ENCODE results near the gene CERS2.

The CERS2 gene

DNA sequence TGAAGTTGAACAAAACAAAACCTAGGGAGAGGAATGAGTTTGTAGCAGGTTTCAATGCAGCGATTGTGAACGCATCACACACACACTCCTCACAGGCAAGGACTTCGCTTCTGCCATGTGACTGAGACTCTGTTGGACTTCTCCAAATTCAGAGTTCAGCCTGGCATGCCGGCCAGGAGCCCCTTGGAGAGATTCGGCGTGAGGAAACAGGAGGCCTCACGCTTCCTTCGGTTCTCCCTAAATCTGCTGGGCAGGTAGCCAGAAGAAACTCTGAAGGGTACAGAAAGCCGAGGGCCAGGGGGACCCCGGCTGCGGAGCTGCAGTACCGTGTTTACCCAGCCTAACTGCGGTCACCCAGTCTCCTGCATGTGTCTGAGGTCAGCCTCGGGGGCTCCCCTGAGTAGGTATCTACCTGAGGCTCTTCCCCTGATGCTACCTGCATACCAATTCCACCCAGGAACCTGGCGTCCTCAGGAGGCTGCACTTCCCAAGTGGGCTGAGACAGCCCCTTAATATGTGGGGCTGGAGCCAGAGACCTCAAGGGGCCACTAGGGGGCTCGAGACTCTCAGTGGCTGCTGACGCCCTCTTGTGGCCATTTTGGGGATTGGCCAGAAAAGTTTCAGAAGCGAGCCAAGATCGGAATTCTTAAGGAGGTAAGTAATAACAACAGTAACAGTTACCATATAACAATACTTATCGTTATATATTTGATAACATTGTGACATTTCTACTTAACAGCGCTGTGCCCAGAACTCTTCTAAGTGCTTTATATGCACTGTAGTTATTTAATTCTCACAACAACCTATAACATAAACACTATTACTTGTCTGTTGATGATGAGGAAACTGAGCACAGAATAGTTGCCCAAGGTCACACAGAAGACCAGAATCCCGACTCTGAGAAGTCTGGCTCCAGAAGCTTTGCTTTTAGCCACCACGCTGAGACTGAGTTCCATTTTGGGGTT, 4.7 kb upstream of the CERS2 start (continued):
- TF ChIP-seq ATF2 (tag by site-specific recombination; IDR thresholded peaks at IDR 0.05; ENCODE audit: low read depth) (no peak), ZNF561 (tag by site-specific recombination; IDR thresholded peaks at IDR 0.05; ENCODE audit: borderline replicate concordance) (peak; percentile 37; the same call in 1 of the 2 replicates), ZIC2 (tag by site-specific recombination; IDR thresholded peaks at IDR 0.05) (no peak), ZEB2 (tag by site-specific recombination; IDR thresholded peaks at IDR 0.05) (peak; percentile 45; the same call in 1 of the 2 replicates), ZNF580 (tag by site-specific recombination; IDR thresholded peaks at IDR 0.05) (no peak), FEZF1 (tag by site-specific recombination; IDR thresholded peaks at IDR 0.05) (no peak), ZFHX2 (tag by site-specific recombination; conservative IDR thresholded peaks at IDR 0.05) (no peak), ZBTB8A (tag by site-specific recombination; IDR thresholded peaks at IDR 0.05) (peak; percentile 77), ZNF114 (tag by site-specific recombination; IDR thresholded peaks at IDR 0.05) (no peak), ZNF266 (tag by site-specific recombination; IDR thresholded peaks at IDR 0.05; ENCODE audit: low read depth) (no peak), SP7 (tag by site-specific recombination; IDR thresholded peaks at IDR 0.05) (peak; percentile 53; the same call in 1 of the 2 replicates), ZNF514 (tag by site-specific recombination; IDR thresholded peaks at IDR 0.05) (no peak), SALL2 (tag by site-specific recombination; IDR thresholded peaks at IDR 0.05; ENCODE audit: borderline replicate concordance) (no peak), ZNF664 (tag by site-specific recombination; IDR thresholded peaks at IDR 0.05) (0 out of 2 replicates have a peak, but pooled peaks have one; percentile 14), SP3 (tag by site-specific recombination; IDR thresholded peaks at IDR 0.05) (0 out of 2 replicates have a peak, but pooled peaks have one; percentile 15), ZBTB17 (tag by site-specific recombination; IDR thresholded peaks at IDR 0.05) (peak; percentile 52; the same call in 1 of the 2 replicates), ZSCAN30 (tag by site-specific recombination; IDR thresholded peaks at IDR 0.05) (peak; percentile 46; the same call in 1 of the 2 replicates), ZNF132 (tag by site-specific recombination; IDR thresholded peaks at IDR 0.05; ENCODE audit: borderline replicate concordance) (no peak), ZNF658 (tag by site-specific recombination; IDR thresholded peaks at IDR 0.05) (no peak), KLF1 (tag by site-specific recombination; IDR thresholded peaks at IDR 0.05) (no peak), OSR2 (tag by site-specific recombination; IDR thresholded peaks at IDR 0.05) (no peak), ZXDB (tag by site-specific recombination; IDR thresholded peaks at IDR 0.05) (peak; percentile 60), HOXA7 (CRISPR knock-in tag; IDR thresholded peaks at IDR 0.05; ENCODE audit: borderline replicate concordance) (no peak)
- TF ChIP-seq, protein P1, sequence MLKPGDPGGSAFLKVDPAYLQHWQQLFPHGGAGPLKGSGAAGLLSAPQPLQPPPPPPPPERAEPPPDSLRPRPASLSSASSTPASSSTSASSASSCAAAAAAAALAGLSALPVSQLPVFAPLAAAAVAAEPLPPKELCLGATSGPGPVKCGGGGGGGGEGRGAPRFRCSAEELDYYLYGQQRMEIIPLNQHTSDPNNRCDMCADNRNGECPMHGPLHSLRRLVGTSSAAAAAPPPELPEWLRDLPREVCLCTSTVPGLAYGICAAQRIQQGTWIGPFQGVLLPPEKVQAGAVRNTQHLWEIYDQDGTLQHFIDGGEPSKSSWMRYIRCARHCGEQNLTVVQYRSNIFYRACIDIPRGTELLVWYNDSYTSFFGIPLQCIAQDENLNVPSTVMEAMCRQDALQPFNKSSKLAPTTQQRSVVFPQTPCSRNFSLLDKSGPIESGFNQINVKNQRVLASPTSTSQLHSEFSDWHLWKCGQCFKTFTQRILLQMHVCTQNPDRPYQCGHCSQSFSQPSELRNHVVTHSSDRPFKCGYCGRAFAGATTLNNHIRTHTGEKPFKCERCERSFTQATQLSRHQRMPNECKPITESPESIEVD (tag by site-specific recombination; IDR thresholded peaks at IDR 0.05) = no peak
- TF ChIP-seq, protein P2, sequence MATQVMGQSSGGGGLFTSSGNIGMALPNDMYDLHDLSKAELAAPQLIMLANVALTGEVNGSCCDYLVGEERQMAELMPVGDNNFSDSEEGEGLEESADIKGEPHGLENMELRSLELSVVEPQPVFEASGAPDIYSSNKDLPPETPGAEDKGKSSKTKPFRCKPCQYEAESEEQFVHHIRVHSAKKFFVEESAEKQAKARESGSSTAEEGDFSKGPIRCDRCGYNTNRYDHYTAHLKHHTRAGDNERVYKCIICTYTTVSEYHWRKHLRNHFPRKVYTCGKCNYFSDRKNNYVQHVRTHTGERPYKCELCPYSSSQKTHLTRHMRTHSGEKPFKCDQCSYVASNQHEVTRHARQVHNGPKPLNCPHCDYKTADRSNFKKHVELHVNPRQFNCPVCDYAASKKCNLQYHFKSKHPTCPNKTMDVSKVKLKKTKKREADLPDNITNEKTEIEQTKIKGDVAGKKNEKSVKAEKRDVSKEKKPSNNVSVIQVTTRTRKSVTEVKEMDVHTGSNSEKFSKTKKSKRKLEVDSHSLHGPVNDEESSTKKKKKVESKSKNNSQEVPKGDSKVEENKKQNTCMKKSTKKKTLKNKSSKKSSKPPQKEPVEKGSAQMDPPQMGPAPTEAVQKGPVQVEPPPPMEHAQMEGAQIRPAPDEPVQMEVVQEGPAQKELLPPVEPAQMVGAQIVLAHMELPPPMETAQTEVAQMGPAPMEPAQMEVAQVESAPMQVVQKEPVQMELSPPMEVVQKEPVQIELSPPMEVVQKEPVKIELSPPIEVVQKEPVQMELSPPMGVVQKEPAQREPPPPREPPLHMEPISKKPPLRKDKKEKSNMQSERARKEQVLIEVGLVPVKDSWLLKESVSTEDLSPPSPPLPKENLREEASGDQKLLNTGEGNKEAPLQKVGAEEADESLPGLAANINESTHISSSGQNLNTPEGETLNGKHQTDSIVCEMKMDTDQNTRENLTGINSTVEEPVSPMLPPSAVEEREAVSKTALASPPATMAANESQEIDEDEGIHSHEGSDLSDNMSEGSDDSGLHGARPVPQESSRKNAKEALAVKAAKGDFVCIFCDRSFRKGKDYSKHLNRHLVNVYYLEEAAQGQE (tag by site-specific recombination; IDR thresholded peaks at IDR 0.05) = no peak
- TF ChIP-seq, protein P3, sequence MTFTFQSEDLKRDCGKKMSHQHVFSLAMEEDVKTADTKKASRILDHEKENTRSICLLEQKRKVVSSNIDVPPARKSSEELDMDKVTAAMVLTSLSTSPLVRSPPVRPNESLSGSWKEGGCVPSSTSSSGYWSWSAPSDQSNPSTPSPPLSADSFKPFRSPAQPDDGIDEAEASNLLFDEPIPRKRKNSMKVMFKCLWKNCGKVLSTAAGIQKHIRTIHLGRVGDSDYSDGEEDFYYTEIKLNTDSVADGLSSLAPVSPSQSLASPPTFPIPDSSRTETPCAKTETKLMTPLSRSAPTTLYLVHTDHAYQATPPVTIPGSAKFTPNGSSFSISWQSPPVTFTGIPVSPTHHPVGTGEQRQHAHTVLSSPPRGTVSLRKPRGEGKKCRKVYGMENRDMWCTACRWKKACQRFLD (tag by site-specific recombination; IDR thresholded peaks at IDR 0.05) = no peak
- TF ChIP-seq, protein P4, sequence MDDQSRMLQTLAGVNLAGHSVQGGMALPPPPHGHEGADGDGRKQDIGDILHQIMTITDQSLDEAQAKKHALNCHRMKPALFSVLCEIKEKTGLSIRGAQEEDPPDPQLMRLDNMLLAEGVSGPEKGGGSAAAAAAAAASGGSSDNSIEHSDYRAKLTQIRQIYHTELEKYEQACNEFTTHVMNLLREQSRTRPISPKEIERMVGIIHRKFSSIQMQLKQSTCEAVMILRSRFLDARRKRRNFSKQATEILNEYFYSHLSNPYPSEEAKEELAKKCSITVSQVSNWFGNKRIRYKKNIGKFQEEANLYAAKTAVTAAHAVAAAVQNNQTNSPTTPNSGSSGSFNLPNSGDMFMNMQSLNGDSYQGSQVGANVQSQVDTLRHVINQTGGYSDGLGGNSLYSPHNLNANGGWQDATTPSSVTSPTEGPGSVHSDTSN (CRISPR knock-in tag; IDR thresholded peaks at IDR 0.05) = no peak

All from HEK293 (cell line).